Neuronal stem cell (in vitro differentiated cells): ENCODE results near the gene INTS7.
"Not testable (repeated sequence)": the region's sequence is repeated elsewhere in the genome, so short reads cannot be mapped to it uniquely, and the experiment has no call there.

Source experiments
- DNase-seq: peaks from one replicate; pipeline ENCODE4 v3.0.0-alpha.2; 2013; ENCODE audit warnings: low spot score
- H2AFZ ChIP-seq: one replicate; pipeline ENCODE4 v1.6.1; 2013; ENCODE audit warnings: mild to moderate bottlenecking, low read length, inconsistent platforms
- H2AK5ac ChIP-seq: 2 replicates; pipeline ENCODE4 v1.6.1; 2013; ENCODE audit warnings: low read depth, mild to moderate bottlenecking, inconsistent platforms, low read length, moderate library complexity, mixed read lengths
- H2BK120ac ChIP-seq: 2 replicates; pipeline ENCODE4 v1.6.1; 2013; ENCODE audit warnings: low read depth, mild to moderate bottlenecking, inconsistent platforms, low read length, moderate library complexity, mixed read lengths
- H2BK12ac ChIP-seq: one replicate; pipeline ENCODE4 v1.6.1; 2013; ENCODE audit warnings: low read length, inconsistent platforms
- H2BK15ac ChIP-seq: 2 replicates; pipeline ENCODE4 v1.6.1; 2013; ENCODE audit warnings: mild to moderate bottlenecking, low read length, inconsistent platforms, mixed read lengths
- H2BK5ac ChIP-seq: one replicate; pipeline ENCODE4 v1.6.1; 2013; ENCODE audit warnings: inconsistent platforms, mild to moderate bottlenecking, low read length, moderate library complexity
- H3K14ac ChIP-seq: one replicate; pipeline ENCODE4 v1.6.1; 2013; ENCODE audit warnings: low read length, inconsistent platforms
- H3K18ac ChIP-seq: 2 replicates; pipeline ENCODE4 v1.6.1; 2013; ENCODE audit warnings: low read length, inconsistent platforms
- H3K23ac ChIP-seq: 2 replicates; pipeline ENCODE4 v1.6.1; 2013; ENCODE audit warnings: low read depth, mild to moderate bottlenecking, mixed read lengths, low read length, inconsistent platforms; ENCODE audit not compliant: poor library complexity
- H3K27ac ChIP-seq: replicated peaks from 3 replicates; pipeline ENCODE4 v1.5.1; 2013; ENCODE audit warnings: low read length, inconsistent platforms
- H3K27me3 ChIP-seq, 3 experiments: 2 replicates each; pipeline ENCODE4 v1.6.1; 2013; ENCODE audit warnings: low read length in 3 of 3, mild to moderate bottlenecking in 2 of 3, inconsistent platforms in 1 of 3, low read depth in 1 of 3, mixed read lengths in 1 of 3, moderate library complexity in 1 of 3; ENCODE audit not compliant: control insufficient read depth in 3 of 3, insufficient read depth in 3 of 3
- H3K36me3 ChIP-seq, 2 donors: replicated peaks in 1 of 2; 2 replicates each; pipeline ENCODE4 v1.6.1; 2013; ENCODE audit warnings: low read length in 2 of 2; ENCODE audit not compliant: control insufficient read depth in 2 of 2, insufficient read depth in 2 of 2
- H3K4ac ChIP-seq: 2 replicates; pipeline ENCODE4 v1.6.1; 2013; ENCODE audit warnings: inconsistent platforms, mild to moderate bottlenecking, low read length, moderate library complexity
- H3K4me1 ChIP-seq, 2 donors: 1 replicate in 1 of 2; 2 replicates in 1 of 2; pipeline ENCODE4 v1.6.1; 2013; ENCODE audit warnings: low read length in 2 of 2, low read depth in 1 of 2; ENCODE audit not compliant: control insufficient read depth in 2 of 2, insufficient read depth in 1 of 2
- H3K4me2 ChIP-seq: one replicate; pipeline ENCODE4 v1.6.1; 2013; ENCODE audit warnings: mild to moderate bottlenecking, low read length, inconsistent platforms; ENCODE audit not compliant: insufficient read depth, poor library complexity, severe bottlenecking
- H3K4me3 ChIP-seq, 2 donors: 2 replicates each; pipeline ENCODE4 v1.5.1; 2013; ENCODE audit warnings: low read length in 2 of 2, mild to moderate bottlenecking in 2 of 2, inconsistent platforms in 1 of 2, moderate library complexity in 1 of 2
- H3K79me1 ChIP-seq: one replicate; pipeline ENCODE4 v1.6.1; 2013; ENCODE audit warnings: low read depth, mild to moderate bottlenecking, inconsistent platforms, low read length, moderate library complexity
- H3K9ac ChIP-seq: one replicate; pipeline ENCODE4 v1.6.1; 2013; ENCODE audit warnings: mild to moderate bottlenecking, low read depth, low read length, inconsistent platforms; ENCODE audit not compliant: poor library complexity
- H3K9me3 ChIP-seq, 2 donors: replicated peaks in 1 of 2; 2 replicates each; pipeline versions ENCODE3 to v1.6.1; 2013; ENCODE audit warnings: low read length in 2 of 2, mild to moderate bottlenecking in 2 of 2, inconsistent platforms in 1 of 2, low read depth in 1 of 2, mixed read lengths in 1 of 2, moderate library complexity in 1 of 2; ENCODE audit not compliant: control insufficient read depth in 2 of 2, insufficient read depth in 1 of 2
- H4K8ac ChIP-seq: one replicate; pipeline ENCODE4 v1.6.1; 2013; ENCODE audit warnings: low read depth, mild to moderate bottlenecking, inconsistent platforms, low read length, moderate library complexity
- H4K91ac ChIP-seq: one replicate; pipeline ENCODE4 v1.6.1; 2013; ENCODE audit warnings: low read length, low read depth, mild to moderate bottlenecking, inconsistent platforms; ENCODE audit not compliant: poor library complexity
- WGBS, 2 donors: extraction: QIAGEN DNeasy Blood & Tissue Kit; methylation state at CpG; one replicate each; pipeline ENCODE4 v1.1.7; 2013; ENCODE audit warnings: missing lambda C conversion rate in 2 of 2, mixed read lengths in 1 of 2; ENCODE audit not compliant: insufficient read length in 2 of 2, insufficient replicate concordance in 1 of 2; ENCODE audit errors: extremely low coverage in 2 of 2; 5-methylcytosine and 5-hydroxymethylcytosine counted together

INTS7 gene

GRCh38 chr1:211942583-211942982 is 92.8 kb downstream of the INTS7 start:
- H2AK5ac ChIP-seq, result no peak overlapping the region
- no peak overlapping the region for H3K27ac ChIP-seq
- no CpG with 5 or more reads among the region's 3 CpGs for WGBS, 2 donors

DNA sequence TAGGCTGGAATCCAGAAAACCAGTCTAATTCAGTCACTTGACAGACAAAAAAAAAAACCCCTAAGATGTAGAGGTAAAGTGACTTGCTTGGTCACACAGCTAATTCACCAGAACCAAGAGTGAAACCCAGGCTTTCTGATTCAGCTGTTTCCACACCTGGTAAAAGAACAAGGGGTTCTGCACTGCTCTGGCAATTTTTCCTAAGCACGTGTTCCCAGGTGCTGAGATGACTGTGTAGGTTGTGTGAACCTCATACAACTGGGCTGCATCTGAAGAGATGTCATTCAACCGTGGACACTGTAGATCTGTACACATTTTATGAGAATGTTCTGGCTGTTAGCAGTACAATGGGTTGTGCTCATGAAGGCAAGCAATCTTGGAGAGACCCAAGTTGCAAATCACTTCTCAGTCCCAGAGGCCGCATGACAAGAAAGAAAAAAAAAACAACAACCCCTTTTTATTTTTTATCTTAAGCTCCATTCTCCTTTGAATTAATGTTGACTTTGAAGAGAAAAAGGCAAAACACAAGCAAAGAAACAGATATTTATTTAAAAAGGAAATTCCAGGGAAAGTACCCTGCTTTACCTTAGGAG is 95.4 kb downstream of the INTS7 start:
- no CpG with 5 or more reads among the region's 3 CpGs for WGBS, 2 donors
- no peak overlapping the region for H3K4ac ChIP-seq
- no peak overlapping the region for H2BK5ac ChIP-seq
- H3K9ac ChIP-seq, result no peak overlapping the region
- DNase-seq, result no peak
- H3K27me3 ChIP-seq, result no peaks in the 10 kb centered on the region
- H2BK15ac ChIP-seq, result no peak overlapping the region
- H2BK12ac ChIP-seq, result no peak overlapping the region
- H3K27ac ChIP-seq, result no peak overlapping the region
- peaks cover 3 to 47% of the 10 kb centered on the region in 2 donors for H3K36me3 ChIP-seq
- H4K91ac ChIP-seq, result no peak overlapping the region
- no peak overlapping the region for H3K23ac ChIP-seq
- no peak overlapping the region for H3K4me3 ChIP-seq
- no peaks in the 10 kb centered on the region for H3K9me3 ChIP-seq
- no peak overlapping the region for H3K4me2 ChIP-seq
- H4K8ac ChIP-seq, result no peak overlapping the region
- H3K79me1 ChIP-seq, result no peaks in the 10 kb centered on the region
- no peak overlapping the region for H2BK120ac ChIP-seq
- H2AK5ac ChIP-seq, result no peak overlapping the region
- no peak overlapping the region for H3K14ac ChIP-seq
- peaks cover 2 to 3% of the 10 kb centered on the region in 2 donors for H3K4me1 ChIP-seq
- H3K18ac ChIP-seq, result no peak overlapping the region
- no peak overlapping the region for H2AFZ ChIP-seq

More at GRCh38 chr1:211942583-211942982, 92.8 kb downstream of the INTS7 start:
- no peak overlapping the region for H3K4me2 ChIP-seq
- no peak overlapping the region for H4K91ac ChIP-seq
- no peak overlapping the region for H3K14ac ChIP-seq
- H3K23ac ChIP-seq, result no peak overlapping the region
- H3K4me1 ChIP-seq, result peaks cover 0 to 2% of the 10 kb centered on the region in 2 donors
- H2AFZ ChIP-seq, result no peak overlapping the region
- H2BK5ac ChIP-seq, result no peak overlapping the region
- DNase-seq, result no peak
- no peak overlapping the region for H4K8ac ChIP-seq
- peaks cover 3 to 67% of the 10 kb centered on the region in 2 donors for H3K36me3 ChIP-seq
- no peak overlapping the region for H2BK12ac ChIP-seq
- no peak overlapping the region for H3K4me3 ChIP-seq
- no peaks in the 10 kb centered on the region for H3K9me3 ChIP-seq
- H3K27me3 ChIP-seq, result no peaks in the 10 kb centered on the region
- H3K18ac ChIP-seq, result no peak overlapping the region
- no peak overlapping the region for H2BK15ac ChIP-seq
- H3K79me1 ChIP-seq, result no peaks in the 10 kb centered on the region
- no peak overlapping the region for H2BK120ac ChIP-seq
- no peak overlapping the region for H3K4ac ChIP-seq
- no peak overlapping the region for H3K9ac ChIP-seq

DNA sequence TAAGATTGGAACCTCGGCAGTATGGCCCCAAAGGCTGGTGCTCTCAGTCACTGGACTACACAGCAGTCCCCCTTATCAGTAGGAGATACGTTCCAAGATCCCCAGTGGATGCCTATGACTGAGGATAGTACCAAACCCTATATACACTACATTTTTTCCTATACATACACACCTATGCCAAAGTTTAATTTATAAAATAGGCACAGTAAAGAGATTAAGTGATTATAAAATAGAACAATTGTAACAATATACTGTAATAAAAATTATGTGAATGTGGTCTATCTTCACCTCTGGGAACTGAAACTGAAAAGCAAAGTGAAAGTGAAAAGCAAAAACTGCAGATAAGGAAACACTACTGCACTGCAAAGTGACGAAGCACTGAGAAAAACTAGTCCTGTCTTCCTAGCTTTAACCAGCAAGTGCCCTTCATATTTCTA is 96.8 kb downstream of the INTS7 start:
- H3K79me1 ChIP-seq, result no peaks in the 10 kb centered on the region
- H2BK120ac ChIP-seq, result no peak overlapping the region
- H4K8ac ChIP-seq, result no peak overlapping the region
- H3K4me2 ChIP-seq, result no peak overlapping the region
- H3K4ac ChIP-seq, result no peak overlapping the region
- no peak overlapping the region for H3K23ac ChIP-seq
- H3K9me3 ChIP-seq, result no peaks in the 10 kb centered on the region
- H2BK5ac ChIP-seq, result no peak overlapping the region
- H3K4me3 ChIP-seq, result no peak overlapping the region
- H4K91ac ChIP-seq, result no peak overlapping the region
- H3K4me1 ChIP-seq, result peaks cover 3 to 6% of the 10 kb centered on the region in 2 donors
- no peaks in the 10 kb centered on the region for H3K27me3 ChIP-seq
- no peak overlapping the region for H2AK5ac ChIP-seq
- no peak for DNase-seq
- H2BK12ac ChIP-seq, result no peak overlapping the region
- no peak overlapping the region for H2AFZ ChIP-seq
- no peak overlapping the region for H3K27ac ChIP-seq
- no peak overlapping the region for H3K14ac ChIP-seq
- no peak overlapping the region for H3K18ac ChIP-seq
- no CpG with 5 or more reads among the region's 3 CpGs for WGBS, 2 donors
- no peak overlapping the region for H2BK15ac ChIP-seq
- H3K36me3 ChIP-seq, result peaks cover under 1 to 33% of the 10 kb centered on the region in 2 donors
- H3K9ac ChIP-seq, result no peak overlapping the region

DNA sequence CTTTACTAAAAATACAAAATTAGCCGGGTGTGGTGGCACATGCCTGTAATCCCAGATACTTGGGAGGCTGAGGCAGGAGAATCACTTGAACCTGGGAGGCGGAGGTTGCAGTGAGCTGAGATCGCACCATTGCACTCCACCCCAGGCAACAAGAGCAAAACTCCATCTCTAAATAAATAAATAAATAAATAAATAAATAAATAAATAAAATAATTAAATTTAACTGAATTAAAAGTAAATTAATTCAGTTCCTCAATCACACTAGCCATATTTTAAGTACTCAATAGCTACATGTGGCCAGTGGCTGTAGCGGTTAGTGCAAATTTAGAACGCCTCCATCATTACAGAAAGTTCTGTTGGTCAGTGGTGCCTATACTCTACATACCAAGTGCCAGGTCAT is 97.9 kb downstream of the INTS7 start:
- peaks cover 0 to 22% of the 10 kb centered on the region in 2 donors for H3K36me3 ChIP-seq
- not testable (repeated sequence) for H3K4me3 ChIP-seq, H4K91ac ChIP-seq, H3K23ac ChIP-seq, H3K27ac ChIP-seq, H3K79me1 ChIP-seq, H2BK15ac ChIP-seq, H2BK12ac ChIP-seq, DNase-seq, H3K14ac ChIP-seq, H3K9ac ChIP-seq, H2AFZ ChIP-seq, H3K27me3 ChIP-seq, H2BK5ac ChIP-seq, H3K9me3 ChIP-seq, H3K4me2 ChIP-seq, H3K4me1 ChIP-seq, H3K4ac ChIP-seq, H3K18ac ChIP-seq, H4K8ac ChIP-seq, H2AK5ac ChIP-seq, H2BK120ac ChIP-seq
- WGBS, 2 donors, result no CpG with 5 or more reads among the region's 5 CpGs
